ENCODE data around the gene PIGU.

PIGU gene

GRCh38 chr20:34549929-34550305 lies 127.0 kb downstream of the PIGU start:
- TF ChIP-seq, protein P1, sequence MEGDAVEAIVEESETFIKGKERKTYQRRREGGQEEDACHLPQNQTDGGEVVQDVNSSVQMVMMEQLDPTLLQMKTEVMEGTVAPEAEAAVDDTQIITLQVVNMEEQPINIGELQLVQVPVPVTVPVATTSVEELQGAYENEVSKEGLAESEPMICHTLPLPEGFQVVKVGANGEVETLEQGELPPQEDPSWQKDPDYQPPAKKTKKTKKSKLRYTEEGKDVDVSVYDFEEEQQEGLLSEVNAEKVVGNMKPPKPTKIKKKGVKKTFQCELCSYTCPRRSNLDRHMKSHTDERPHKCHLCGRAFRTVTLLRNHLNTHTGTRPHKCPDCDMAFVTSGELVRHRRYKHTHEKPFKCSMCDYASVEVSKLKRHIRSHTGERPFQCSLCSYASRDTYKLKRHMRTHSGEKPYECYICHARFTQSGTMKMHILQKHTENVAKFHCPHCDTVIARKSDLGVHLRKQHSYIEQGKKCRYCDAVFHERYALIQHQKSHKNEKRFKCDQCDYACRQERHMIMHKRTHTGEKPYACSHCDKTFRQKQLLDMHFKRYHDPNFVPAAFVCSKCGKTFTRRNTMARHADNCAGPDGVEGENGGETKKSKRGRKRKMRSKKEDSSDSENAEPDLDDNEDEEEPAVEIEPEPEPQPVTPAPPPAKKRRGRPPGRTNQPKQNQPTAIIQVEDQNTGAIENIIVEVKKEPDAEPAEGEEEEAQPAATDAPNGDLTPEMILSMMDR (IDR thresholded peaks at IDR 0.05) = no peak
- no peaks in the 10 kb centered on the region for H3K9me3 ChIP-seq
- H3K36me3 ChIP-seq = no peaks in the 10 kb centered on the region
- H3K27ac ChIP-seq = no peak overlapping the region
- no peak overlapping the region for H3K4me3 ChIP-seq (ENCODE audit: low read depth in 1 of 2, low read length in 1 of 2)
- H3K27me3 ChIP-seq = peaks cover 6% of the 10 kb centered on the region
- peaks cover 0 to 5% of the 10 kb centered on the region in 2 experiments for H3K4me1 ChIP-seq (ENCODE audit: control insufficient read depth in 1 of 2, insufficient read depth in 1 of 2, low read depth in 1 of 2, low read length in 1 of 2)

DNA sequence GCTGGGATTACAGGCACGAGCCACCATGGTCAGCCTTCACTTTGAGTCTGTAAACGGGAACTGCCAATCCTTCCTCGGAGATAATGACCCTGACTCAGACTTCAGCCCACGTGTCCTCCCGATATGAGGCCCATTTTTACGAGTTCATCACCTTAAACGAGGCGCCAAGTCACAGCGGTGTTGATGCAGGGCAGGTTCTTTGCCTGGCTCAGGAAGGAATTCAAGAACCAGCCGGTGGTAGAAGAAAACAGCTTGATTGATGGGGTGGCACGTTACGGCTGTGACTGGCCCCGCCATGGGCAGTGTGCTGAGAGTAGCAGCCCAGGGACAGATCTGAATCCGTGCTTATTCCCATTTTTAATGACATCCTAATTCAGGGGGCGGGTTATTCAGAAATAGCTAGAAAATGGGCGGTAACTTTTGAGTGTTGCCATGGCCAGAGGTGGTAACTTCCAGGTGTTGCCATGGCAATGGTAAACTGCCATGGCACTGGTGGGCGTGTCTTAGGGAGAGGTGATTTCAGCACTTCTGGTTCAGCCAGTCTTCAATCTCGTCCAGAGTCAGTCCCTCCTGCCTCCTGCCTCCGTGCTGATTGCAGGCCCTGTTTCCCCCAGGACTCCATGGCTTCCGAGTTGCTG lies 127.5 kb downstream of the PIGU start:
- no peak overlapping the region for H3K4me3 ChIP-seq (ENCODE audit: low read depth in 1 of 2, low read length in 1 of 2)
- peaks cover 11% of the 10 kb centered on the region for H3K27me3 ChIP-seq
- no peaks in the 10 kb centered on the region for H3K9me3 ChIP-seq
- TF ChIP-seq, protein P1 (IDR thresholded peaks at IDR 0.05) = no peak
- H3K4me1 ChIP-seq (ENCODE audit: control insufficient read depth in 1 of 2, insufficient read depth in 1 of 2, low read depth in 1 of 2, low read length in 1 of 2) = peaks cover 4 to 10% of the 10 kb centered on the region in 2 experiments
- H3K27ac ChIP-seq = no peak overlapping the region
- no peaks in the 10 kb centered on the region for H3K36me3 ChIP-seq

GRCh38 chr20:34547844-34548613 lies 128.9 kb downstream of the PIGU start:
- Histone ChIP-seq H3K9me3 (no peaks in the 10 kb centered on the region), H3K4me1 (ENCODE audit: control insufficient read depth in 1 of 2, insufficient read depth in 1 of 2, low read depth in 1 of 2, low read length in 1 of 2) (peaks cover 8 to 12% of the 10 kb centered on the region in 2 experiments), H3K36me3 (no peaks in the 10 kb centered on the region), H3K4me3 (ENCODE audit: low read depth in 1 of 2, low read length in 1 of 2) (no peak overlapping the region), H3K27me3 (peaks cover 13% of the 10 kb centered on the region), H3K27ac (no peak overlapping the region)
- TF ChIP-seq, protein P1 (IDR thresholded peaks at IDR 0.05) = no peak

- peaks cover 8 to 12% of the 10 kb centered on the region in 2 experiments for H3K4me1 ChIP-seq (ENCODE audit: control insufficient read depth in 1 of 2, insufficient read depth in 1 of 2, low read depth in 1 of 2, low read length in 1 of 2)
- no peaks in the 10 kb centered on the region for H3K9me3 ChIP-seq
- H3K36me3 ChIP-seq = peaks cover 8% of the 10 kb centered on the region
- peaks cover 13% of the 10 kb centered on the region for H3K27me3 ChIP-seq
- no peak overlapping the region for H3K27ac ChIP-seq
- TF ChIP-seq, protein P1 (IDR thresholded peaks at IDR 0.05) = no peak
- no peak overlapping the region for H3K4me3 ChIP-seq (ENCODE audit: low read depth in 1 of 2, low read length in 1 of 2)
These were observed 130.1 kb downstream of the PIGU start for GRCh38 chr20:34546751-34547181.

DNA sequence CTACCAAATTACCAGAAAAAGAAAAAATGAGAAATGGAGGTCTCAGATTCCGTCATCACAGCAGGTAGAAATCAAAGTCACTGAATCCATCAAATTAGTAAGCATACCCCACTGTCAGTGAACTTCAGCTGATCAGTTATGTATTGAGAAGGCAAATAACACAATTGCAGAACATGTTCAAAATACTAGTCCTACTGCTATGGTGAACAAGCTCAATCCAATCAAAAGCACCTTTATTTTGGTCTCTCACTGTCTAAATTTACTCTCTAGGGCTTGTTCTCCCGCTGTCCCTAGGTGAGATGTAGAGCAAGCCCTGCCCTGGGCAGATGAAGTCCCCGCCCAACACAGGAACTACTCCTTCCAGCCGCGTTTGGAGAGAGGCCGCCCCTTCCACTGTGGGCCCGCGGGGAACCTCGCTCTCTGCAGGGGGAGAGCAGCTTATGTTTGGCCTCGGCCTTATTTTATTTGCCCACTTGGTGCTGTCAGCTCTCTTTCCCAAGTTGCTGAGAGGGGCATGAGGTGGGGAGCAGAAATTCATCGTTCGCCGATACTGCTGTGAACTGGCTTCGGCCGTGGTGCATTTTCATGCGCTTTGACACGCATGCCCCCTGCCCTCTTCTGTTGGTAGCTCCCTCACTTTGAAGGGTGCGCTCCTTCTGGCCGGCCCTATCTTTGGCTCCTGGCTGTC lies 132.6 kb downstream of the PIGU start:
- peak overlapping the region; percentile 39 to 45 for H3K4me3 ChIP-seq (ENCODE audit: low read depth in 1 of 2, low read length in 1 of 2)
- H3K27ac ChIP-seq = no peak overlapping the region
- H3K9me3 ChIP-seq = no peaks in the 10 kb centered on the region
- TF ChIP-seq, protein P1 (IDR thresholded peaks at IDR 0.05) = no peak
- H3K36me3 ChIP-seq = peaks cover 30% of the 10 kb centered on the region
- peaks cover 7 to 8% of the 10 kb centered on the region in 2 experiments for H3K4me1 ChIP-seq (ENCODE audit: control insufficient read depth in 1 of 2, insufficient read depth in 1 of 2, low read depth in 1 of 2, low read length in 1 of 2)
- H3K27me3 ChIP-seq = peaks cover 13% of the 10 kb centered on the region
